HG03097 (cell line): ENCODE data around the gene DBNDD2.

ENCODE experiments used
- ATAC-seq: cut with Tn5 transposase; IDR thresholded peaks from one replicate; pipeline ENCODE4 v1.9.1; 2021; ENCODE audit not compliant: unreplicated experiment, low FRiP score

The DBNDD2 gene

GRCh38 chr20:45413479-45413878, 5.4 kb downstream of the DBNDD2 start:
- no peak for ATAC-seq

- ATAC-seq: peak; percentile 69
These were observed 7.9 kb downstream of the DBNDD2 start, which contains the start of gene PIGT for GRCh38 chr20:45415822-45416637. Gene PIGT, plus strand, starts transcription at chr20:45416141. Its CDS starts 16 bp downstream, at chr20:45416157.

- no peak for ATAC-seq
These were observed 8.8 kb downstream of the DBNDD2 start for GRCh38 chr20:45416917-45417316.

GRCh38 chr20:45419188-45420091, 11.4 kb downstream of the DBNDD2 start:
- no peak for ATAC-seq

GRCh38 chr20:45420125-45420524, 12.0 kb downstream of the DBNDD2 start:
- no peak for ATAC-seq

GRCh38 chr20:45423700-45424099, 15.6 kb downstream of the DBNDD2 start:
- no peak for ATAC-seq

GRCh38 chr20:45425561-45425960, 17.5 kb downstream of the DBNDD2 start:
- ATAC-seq: no peak

GRCh38 chr20:45426320-45427016, 18.4 kb downstream of the DBNDD2 start:
- ATAC-seq: no peak

- ATAC-seq: no peak
These were observed 19.4 kb downstream of the DBNDD2 start for GRCh38 chr20:45427236-45428149.

GRCh38 chr20:45429618-45430017, 21.5 kb downstream of the DBNDD2 start:
- no peak for ATAC-seq

- ATAC-seq: peak; percentile 57
These were observed 24.2 kb downstream of the DBNDD2 start for GRCh38 chr20:45432294-45432693.

- no peak for ATAC-seq
These were observed 25.2 kb downstream of the DBNDD2 start for GRCh38 chr20:45433316-45433715.

GRCh38 chr20:45433976-45434375, 25.9 kb downstream of the DBNDD2 start:
- no peak for ATAC-seq

GRCh38 chr20:45436732-45437485, 28.8 kb downstream of the DBNDD2 start:
- peak; percentile 76 for ATAC-seq

- no peak for ATAC-seq
These were observed 32.3 kb downstream of the DBNDD2 start for GRCh38 chr20:45440424-45440823.

GRCh38 chr20:45440891-45441685, 33.0 kb downstream of the DBNDD2 start:
- no peak for ATAC-seq

GRCh38 chr20:45441746-45442145, 33.7 kb downstream of the DBNDD2 start:
- ATAC-seq: no peak

- no peak for ATAC-seq
These were observed 36.0 kb downstream of the DBNDD2 start for GRCh38 chr20:45444050-45444449.
